Measurements from ENCODE around the gene MYOZ2.
"Not testable (repeated sequence)": the region's sequence is repeated elsewhere in the genome, so short reads cannot be mapped to it uniquely, and the experiment has no call there.

The MYOZ2 gene

GRCh38 chr4:119136546-119136945, 914 bp downstream of the MYOZ2 start:
- ChIA-PET CTCF (no interaction called here), POLR2A (ENCODE audit: low non-redundant PET) (no interaction called here)
- no peak for DNase-seq (ENCODE audit: low spot score)
- TF ChIP-seq CTCF (conservative IDR thresholded peaks at IDR 0.05; ENCODE audit: low read depth), result no peak
- H3K27ac ChIP-seq, result no peak overlapping the region

DNA sequence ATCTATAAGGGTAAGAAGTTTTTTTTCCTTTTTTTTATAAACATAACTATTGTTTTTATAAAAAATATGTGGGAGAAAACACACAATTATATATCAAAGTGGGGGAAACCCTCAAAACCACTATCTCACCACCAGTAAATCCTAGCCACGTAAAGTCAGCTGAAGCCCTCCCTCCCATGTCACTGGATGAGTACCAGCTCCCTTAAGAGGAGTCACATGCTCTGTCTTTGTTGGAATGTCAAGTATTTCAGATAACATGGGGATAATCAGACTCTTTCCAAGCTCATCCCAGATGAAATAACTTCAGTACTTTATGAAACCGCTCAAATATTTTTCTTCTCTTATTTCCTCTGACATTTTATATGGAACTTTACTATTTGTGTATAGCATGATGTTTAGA, 2.4 kb downstream of the MYOZ2 start:
- ChIA-PET POLR2A (ENCODE audit: low non-redundant PET) (no interaction called here), CTCF (no interaction called here)
- no peak for DNase-seq (ENCODE audit: low spot score)
- TF ChIP-seq CTCF (conservative IDR thresholded peaks at IDR 0.05; ENCODE audit: low read depth), result no peak
- no peak overlapping the region for H3K27ac ChIP-seq

- DNase-seq (ENCODE audit: low spot score), result no peak
- TF ChIP-seq CTCF (conservative IDR thresholded peaks at IDR 0.05; ENCODE audit: low read depth), result no peak
- CTCF ChIA-PET, result no interaction called here
- POLR2A ChIA-PET (ENCODE audit: low non-redundant PET), result no interaction called here
- no peak overlapping the region for H3K27ac ChIP-seq
These were observed 3.7 kb downstream of the MYOZ2 start for GRCh38 chr4:119139311-119139710.

DNA sequence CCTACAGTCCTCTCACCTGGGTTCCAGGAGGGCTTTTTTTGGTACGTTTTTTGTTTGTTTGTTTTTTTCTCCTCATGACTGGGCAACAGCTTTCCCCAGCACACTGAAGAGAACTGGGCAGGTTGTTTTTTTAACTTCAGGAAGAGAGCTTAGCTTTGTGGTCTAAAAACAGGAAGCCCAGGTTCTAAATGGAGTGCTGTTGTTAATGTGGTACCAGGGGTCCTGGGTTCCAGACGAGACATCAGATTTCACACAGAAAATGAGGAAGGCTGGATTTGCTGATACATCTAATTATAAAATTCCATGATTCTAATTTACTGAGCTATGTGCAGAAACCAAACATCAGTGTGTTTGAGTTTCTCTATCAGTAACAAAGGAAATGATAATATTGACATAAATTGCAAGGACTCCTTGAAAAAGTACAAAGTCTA, 4.2 kb downstream of the MYOZ2 start:
- ChIA-PET POLR2A (ENCODE audit: low non-redundant PET) (no interaction called here), CTCF (interaction anchor here (0.6 kb wide), 2 partner anchors 167 to 1084 kb away, joined by 3 read pairs; no protein-coding TSS in a partner anchor)
- H3K27ac ChIP-seq, result no peak overlapping the region
- TF ChIP-seq CTCF (conservative IDR thresholded peaks at IDR 0.05; ENCODE audit: low read depth), result no peak
- no peak for DNase-seq (ENCODE audit: low spot score)

DNA sequence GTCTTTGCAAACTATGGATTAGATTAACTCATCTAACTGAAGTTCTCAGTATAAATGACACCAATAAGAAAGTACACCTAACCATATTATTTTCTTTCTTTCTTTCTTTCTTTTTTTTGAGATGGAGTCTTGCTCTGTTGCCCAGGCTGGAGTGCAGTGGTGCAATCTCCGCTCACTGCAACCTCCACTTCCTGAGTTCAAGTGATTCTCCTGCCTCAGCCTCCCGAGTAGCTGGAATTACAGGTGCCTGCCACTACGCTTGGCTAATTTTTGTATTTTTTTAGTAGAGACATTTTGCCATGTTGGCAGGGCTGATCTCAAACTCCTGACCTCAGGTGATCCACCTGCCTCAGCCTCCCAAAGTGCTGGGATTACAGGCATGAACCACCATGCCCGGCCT, 5.7 kb downstream of the MYOZ2 start:
- CTCF ChIA-PET; POLR2A ChIA-PET (ENCODE audit: low non-redundant PET); H3K27ac ChIP-seq; DNase-seq (ENCODE audit: low spot score): not testable (repeated sequence)

GRCh38 chr4:119142833-119143232, 7.2 kb downstream of the MYOZ2 start:
- ChIA-PET POLR2A (ENCODE audit: low non-redundant PET) (no interaction called here), CTCF (no interaction called here)
- no peak for TF ChIP-seq CTCF (conservative IDR thresholded peaks at IDR 0.05; ENCODE audit: low read depth)
- no peak for DNase-seq (ENCODE audit: low spot score)
- H3K27ac ChIP-seq, result no peak overlapping the region

DNA sequence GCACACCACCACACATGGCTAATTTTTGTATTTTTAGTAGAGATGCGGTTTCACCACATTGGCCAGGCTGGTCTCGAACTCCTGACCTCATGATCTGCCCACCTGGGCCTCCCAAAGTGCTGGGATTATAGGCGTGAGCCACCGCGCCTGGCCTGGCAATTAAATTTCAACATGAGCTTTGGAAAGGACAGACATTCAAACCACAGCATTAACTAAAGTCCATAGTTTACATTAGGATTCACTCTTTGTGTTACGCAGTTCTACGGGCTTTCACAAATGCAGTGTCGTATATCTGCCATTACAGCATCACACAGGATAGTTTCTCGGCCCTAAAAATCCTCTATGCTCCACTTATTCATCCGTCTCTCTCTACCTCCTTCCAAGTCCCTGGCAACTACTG, 7.7 kb downstream of the MYOZ2 start:
- POLR2A ChIA-PET (ENCODE audit: low non-redundant PET), result not testable (repeated sequence)

DNA sequence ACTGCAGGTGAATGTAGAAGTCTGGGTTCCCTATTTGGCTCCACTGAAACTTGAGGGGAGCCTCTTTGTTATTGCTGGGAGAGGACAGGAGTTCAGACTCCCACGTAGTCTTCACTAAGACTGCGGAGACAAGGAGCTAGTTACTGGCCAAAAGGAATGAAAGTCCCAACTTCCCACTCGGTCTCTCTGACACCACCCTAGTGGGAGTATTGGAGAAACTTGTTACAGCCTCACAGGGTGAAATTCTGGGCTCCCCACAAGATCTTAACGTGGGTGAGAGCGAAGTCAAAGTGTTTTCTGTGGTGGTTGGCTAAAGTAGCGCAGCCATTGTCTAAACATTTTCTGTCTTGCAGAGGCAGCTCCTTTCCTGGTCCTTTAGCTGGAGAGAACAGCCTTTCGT, 13.5 kb downstream of the MYOZ2 start:
- ChIA-PET POLR2A (ENCODE audit: low non-redundant PET) (no interaction called here), CTCF (interaction anchor here (0.7 kb wide), 1 partner anchor 107 kb away, joined by 3 read pairs; no protein-coding TSS in a partner anchor)
- TF ChIP-seq CTCF (conservative IDR thresholded peaks at IDR 0.05; ENCODE audit: low read depth), result no peak
- no peak overlapping the region for H3K27ac ChIP-seq
- no peak for DNase-seq (ENCODE audit: low spot score)

More for the DNA sequence above, 7.7 kb downstream of the MYOZ2 start:
- CTCF ChIA-PET; H3K27ac ChIP-seq; DNase-seq (ENCODE audit: low spot score): not testable (repeated sequence)
